Panc1 (cell line): ENCODE results near the gene DDX31. TPM values are rescaled to one million over a fixed set of nuclear protein-coding genes. Genes with fewer than 3 reads are reported as not detected.

ENCODE experiments used
- ATAC-seq: fragments of 200-7000 bp; cut with Tn5 transposase; 2 replicates; pipeline ENCODE4 v1.9.1; 2020; ENCODE audit warnings: mild to moderate bottlenecking, moderate library complexity
- BruUV-seq: library from RNA; stranded (reverse); fragments of 400-500 nt; replicated peaks from 2 replicates; lab custom pipeline; 2021; lab: Mats Ljungman, UMichigan
- CTCF ChIA-PET: fragments of 300-600 bp; sonication (Branson Sonifier 250); formaldehyde crosslinking; loops from one replicate; lab custom pipeline; 2022; ENCODE audit warnings: antibody characterized with exemption; lab: Charles Lee
- POLR2A ChIA-PET: fragments of 300-600 bp; sonication (Branson Sonifier 250); formaldehyde crosslinking; loops from one replicate; lab custom pipeline; 2022; ENCODE audit warnings: antibody characterized with exemption; lab: Charles Lee
- DNase-seq: peaks from one replicate; pipeline ENCODE4 v3.0.0-alpha.2; 2010; ENCODE audit warnings: low read depth, low spot score
- H3K27ac ChIP-seq: 2 replicates; pipeline ENCODE4 v1.5.1; 2011; ENCODE audit warnings: mild to moderate bottlenecking, low read length, inconsistent platforms
- H3K27me3 ChIP-seq: fragments of 200-500 bp; sonication (Bioruptor generic); 2 replicates; pipeline ENCODE4 v1.6.0; 2014; ENCODE audit warnings: low read length, inconsistent platforms; ENCODE audit not compliant: control insufficient read depth, insufficient read depth
- H3K36me3 ChIP-seq: fragments of 200-500 bp; sonication (Bioruptor generic); 2 replicates; pipeline ENCODE4 v1.5.1; 2014; ENCODE audit warnings: inconsistent platforms, mild to moderate bottlenecking, low read length, moderate library complexity; ENCODE audit not compliant: control insufficient read depth, insufficient read depth
- H3K4me1 ChIP-seq: 2 replicates; pipeline ENCODE4 v1.5.1; 2011; ENCODE audit warnings: inconsistent platforms, mild to moderate bottlenecking, low read length, moderate library complexity; ENCODE audit not compliant: control insufficient read depth, insufficient read depth
- H3K4me3 ChIP-seq, 2 experiments: 2 replicates each; pipeline ENCODE4 v1.5.1; 2011 to 2012; ENCODE audit warnings: low read depth in 2 of 2, low read length in 2 of 2, mild to moderate bottlenecking in 2 of 2, inconsistent platforms in 1 of 2, moderate library complexity in 1 of 2
- H3K9me3 ChIP-seq: fragments of 200-500 bp; sonication (Bioruptor generic); 2 replicates; pipeline ENCODE4 v1.5.1; 2014; ENCODE audit warnings: low read depth, mild to moderate bottlenecking, inconsistent platforms, low read length, moderate library complexity; ENCODE audit not compliant: control insufficient read depth, insufficient read depth
- POLR2AphosphoS5 ChIP-seq: IDR thresholded peaks from 2 replicates; pipeline ENCODE4 v1.6.1; 2012; ENCODE audit warnings: mild to moderate bottlenecking, low read depth, low read length, moderate library complexity
- SIN3A ChIP-seq: IDR thresholded peaks from 2 replicates; pipeline ENCODE4 v1.6.1; 2012; ENCODE audit warnings: low read depth, mild to moderate bottlenecking, low read length, moderate library complexity, borderline replicate concordance; ENCODE audit not compliant: insufficient read depth
- TCF7L2 ChIP-seq: IDR thresholded peaks from 2 replicates; pipeline ENCODE4 v1.6.1; 2011; ENCODE audit warnings: mild to moderate bottlenecking, low read depth, low read length, inconsistent platforms
- in situ Hi-C: cut with HindIII; loops from 2 replicates; pipeline ENCODE4 v1.10.0; 2016; ENCODE audit warnings: low sequenced_read_pairs, low pct_unique_long_range_greater_than_20kb
- intact Hi-C: fragments of 100-400 bp; cut with micrococcal nuclease; formaldehyde crosslinking; loops from one replicate; pipeline ENCODE4 v1.10.0; 2022; ENCODE audit not compliant: unreplicated experiment
- total RNA-seq: library from RNA; stranded (reverse); gene quantifications from one replicate; pipeline ENCODE4 v1.2.1, GENCODE V29; 2021; ENCODE audit not compliant: unreplicated experiment
- TF ChIP-seq, protein P1 (sequence below), 2 experiments: IDR thresholded peaks; 2 replicates each; pipeline ENCODE4 v1.6.1; 2011 to 2012; ENCODE audit warnings: low read depth in 2 of 2, control low read depth in 1 of 2, low read length in 1 of 2, mild to moderate bottlenecking in 1 of 2, moderate library complexity in 1 of 2; ENCODE audit not compliant: insufficient read depth in 1 of 2
- TF ChIP-seq, protein P2 (sequence below): fragments of 450-650 bp; IDR thresholded peaks from 2 replicates; pipeline ENCODE4 v1.5.1; 2017; ENCODE audit warnings: mild to moderate bottlenecking

The DDX31 gene
- total RNA-seq, 1 experiment from 2014 or later, result 17.5 TPM

DNA sequence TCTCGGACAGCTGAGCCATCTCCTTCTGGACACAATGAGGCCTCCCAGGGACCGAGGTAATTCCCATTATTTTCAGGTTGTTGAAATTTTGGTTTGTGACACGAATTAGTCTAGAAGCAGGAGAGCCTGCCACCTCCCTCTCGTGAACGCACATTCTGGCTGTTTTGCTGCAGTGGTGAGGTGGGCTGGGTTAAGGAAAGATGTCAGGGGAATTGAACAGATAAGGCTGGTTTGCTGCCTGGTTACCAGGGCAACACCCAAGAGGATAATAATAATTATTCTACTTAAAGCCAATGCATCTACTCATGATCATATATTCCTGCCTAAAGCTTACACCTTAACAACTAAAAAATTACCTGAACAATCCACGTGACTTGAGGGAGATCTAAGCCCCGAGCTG, 38.1 kb downstream of the DDX31 start:
- no peaks in the 10 kb centered on the region for H3K27me3 ChIP-seq
- BruUV-seq, result no TSS peak
- ChIA-PET POLR2A (no interaction called here), CTCF (no interaction called here)
- in situ Hi-C loops, result no loop called here
- no peaks in the 10 kb centered on the region for H3K9me3 ChIP-seq
- intact Hi-C loops, result no loop called here
- DNase-seq, result no peak
- TF ChIP-seq, protein P1, sequence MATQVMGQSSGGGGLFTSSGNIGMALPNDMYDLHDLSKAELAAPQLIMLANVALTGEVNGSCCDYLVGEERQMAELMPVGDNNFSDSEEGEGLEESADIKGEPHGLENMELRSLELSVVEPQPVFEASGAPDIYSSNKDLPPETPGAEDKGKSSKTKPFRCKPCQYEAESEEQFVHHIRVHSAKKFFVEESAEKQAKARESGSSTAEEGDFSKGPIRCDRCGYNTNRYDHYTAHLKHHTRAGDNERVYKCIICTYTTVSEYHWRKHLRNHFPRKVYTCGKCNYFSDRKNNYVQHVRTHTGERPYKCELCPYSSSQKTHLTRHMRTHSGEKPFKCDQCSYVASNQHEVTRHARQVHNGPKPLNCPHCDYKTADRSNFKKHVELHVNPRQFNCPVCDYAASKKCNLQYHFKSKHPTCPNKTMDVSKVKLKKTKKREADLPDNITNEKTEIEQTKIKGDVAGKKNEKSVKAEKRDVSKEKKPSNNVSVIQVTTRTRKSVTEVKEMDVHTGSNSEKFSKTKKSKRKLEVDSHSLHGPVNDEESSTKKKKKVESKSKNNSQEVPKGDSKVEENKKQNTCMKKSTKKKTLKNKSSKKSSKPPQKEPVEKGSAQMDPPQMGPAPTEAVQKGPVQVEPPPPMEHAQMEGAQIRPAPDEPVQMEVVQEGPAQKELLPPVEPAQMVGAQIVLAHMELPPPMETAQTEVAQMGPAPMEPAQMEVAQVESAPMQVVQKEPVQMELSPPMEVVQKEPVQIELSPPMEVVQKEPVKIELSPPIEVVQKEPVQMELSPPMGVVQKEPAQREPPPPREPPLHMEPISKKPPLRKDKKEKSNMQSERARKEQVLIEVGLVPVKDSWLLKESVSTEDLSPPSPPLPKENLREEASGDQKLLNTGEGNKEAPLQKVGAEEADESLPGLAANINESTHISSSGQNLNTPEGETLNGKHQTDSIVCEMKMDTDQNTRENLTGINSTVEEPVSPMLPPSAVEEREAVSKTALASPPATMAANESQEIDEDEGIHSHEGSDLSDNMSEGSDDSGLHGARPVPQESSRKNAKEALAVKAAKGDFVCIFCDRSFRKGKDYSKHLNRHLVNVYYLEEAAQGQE (IDR thresholded peaks at IDR 0.05; ENCODE audit: insufficient read depth in 1 of 2, low read depth in 2 of 2, low read length in 1 of 2), result no peak
- TF ChIP-seq, protein P2, sequence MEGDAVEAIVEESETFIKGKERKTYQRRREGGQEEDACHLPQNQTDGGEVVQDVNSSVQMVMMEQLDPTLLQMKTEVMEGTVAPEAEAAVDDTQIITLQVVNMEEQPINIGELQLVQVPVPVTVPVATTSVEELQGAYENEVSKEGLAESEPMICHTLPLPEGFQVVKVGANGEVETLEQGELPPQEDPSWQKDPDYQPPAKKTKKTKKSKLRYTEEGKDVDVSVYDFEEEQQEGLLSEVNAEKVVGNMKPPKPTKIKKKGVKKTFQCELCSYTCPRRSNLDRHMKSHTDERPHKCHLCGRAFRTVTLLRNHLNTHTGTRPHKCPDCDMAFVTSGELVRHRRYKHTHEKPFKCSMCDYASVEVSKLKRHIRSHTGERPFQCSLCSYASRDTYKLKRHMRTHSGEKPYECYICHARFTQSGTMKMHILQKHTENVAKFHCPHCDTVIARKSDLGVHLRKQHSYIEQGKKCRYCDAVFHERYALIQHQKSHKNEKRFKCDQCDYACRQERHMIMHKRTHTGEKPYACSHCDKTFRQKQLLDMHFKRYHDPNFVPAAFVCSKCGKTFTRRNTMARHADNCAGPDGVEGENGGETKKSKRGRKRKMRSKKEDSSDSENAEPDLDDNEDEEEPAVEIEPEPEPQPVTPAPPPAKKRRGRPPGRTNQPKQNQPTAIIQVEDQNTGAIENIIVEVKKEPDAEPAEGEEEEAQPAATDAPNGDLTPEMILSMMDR, result no peak
- no peak for TF ChIP-seq TCF7L2
- TF ChIP-seq POLR2AphosphoS5, result no peak
- TF ChIP-seq SIN3A, result no peak
- peaks cover 4% of the 10 kb centered on the region for H3K36me3 ChIP-seq
- no peak overlapping the region for H3K4me3 ChIP-seq
- ATAC-seq, result no peak
- H3K4me1 ChIP-seq, result no peaks in the 10 kb centered on the region
- no peak overlapping the region for H3K27ac ChIP-seq

DNA sequence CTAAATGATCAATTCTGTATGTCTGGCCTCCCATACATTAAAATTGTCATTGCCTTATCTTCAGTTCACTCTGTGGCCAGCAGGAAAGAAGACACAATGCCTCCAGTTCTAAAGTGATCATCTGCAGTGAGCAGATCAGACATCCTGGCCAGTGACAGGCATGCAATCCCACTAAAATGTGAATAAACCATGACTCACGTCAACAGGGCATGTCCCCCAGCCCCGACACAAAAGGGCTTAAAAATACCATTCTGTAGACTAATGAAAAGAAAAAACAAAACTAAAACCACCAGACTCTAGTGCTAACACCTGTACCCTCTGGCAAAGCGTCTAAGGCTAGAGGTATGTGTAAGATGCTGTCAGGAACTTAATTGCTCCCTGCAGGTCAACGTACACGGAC, 38.5 kb downstream of the DDX31 start:
- CTCF ChIA-PET, result no interaction called here
- no peak for DNase-seq
- peaks cover 4% of the 10 kb centered on the region for H3K36me3 ChIP-seq

More for the DNA sequence above, 38.5 kb downstream of the DDX31 start:
- intact Hi-C loops, result no loop called here
- H3K9me3 ChIP-seq, result no peaks in the 10 kb centered on the region
- no TSS peak for BruUV-seq
- no peak overlapping the region for H3K27ac ChIP-seq
- no peaks in the 10 kb centered on the region for H3K4me1 ChIP-seq
- POLR2A ChIA-PET, result no interaction called here
- ATAC-seq, result no peak
- in situ Hi-C loops, result no loop called here
- H3K27me3 ChIP-seq, result no peaks in the 10 kb centered on the region
- H3K4me3 ChIP-seq, result no peak overlapping the region
- TF ChIP-seq SIN3A (no peak), TCF7L2 (no peak), POLR2AphosphoS5 (no peak)
- TF ChIP-seq, protein P1 (IDR thresholded peaks at IDR 0.05; ENCODE audit: insufficient read depth in 1 of 2, low read depth in 2 of 2, low read length in 1 of 2), result no peak
- TF ChIP-seq, protein P2, result no peak
